Activated T-helper 9 cell treated with anti-CD3 and anti-CD28 coated beads, Interleukin-2, amount 50 U/mL, for 16 hours (primary cell): ENCODE results near the gene BSG.
"Not testable (repeated sequence)": the region's sequence is repeated elsewhere in the genome, so short reads cannot be mapped to it uniquely, and the experiment has no call there.

Experiments
- DNase-seq: peaks from one replicate; pipeline ENCODE4 v3.0.0-alpha.2; 2020; ENCODE audit warnings: low read depth

BSG gene

DNA sequence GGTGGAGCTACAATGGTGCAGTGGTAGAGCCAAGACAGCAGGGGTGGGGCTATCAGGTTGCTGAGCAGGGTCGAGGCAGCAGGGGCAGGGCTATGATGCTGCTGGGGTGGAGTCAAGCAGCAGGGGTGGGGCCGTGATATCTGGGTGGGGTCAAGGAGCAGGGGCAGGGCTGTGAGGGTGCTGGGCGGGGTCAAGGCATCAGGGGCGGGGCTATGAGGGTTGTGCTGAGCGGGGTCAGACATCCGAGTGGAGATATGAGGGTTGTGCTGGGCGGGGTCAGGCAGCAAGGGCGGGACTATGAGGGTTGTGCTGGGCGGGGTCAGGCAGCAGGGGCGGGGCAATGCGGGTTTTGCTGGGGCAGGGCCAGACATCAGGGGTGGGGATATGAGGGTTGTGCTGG lies 32.0 kb downstream of the BSG start:
- no peak for DNase-seq

DNA sequence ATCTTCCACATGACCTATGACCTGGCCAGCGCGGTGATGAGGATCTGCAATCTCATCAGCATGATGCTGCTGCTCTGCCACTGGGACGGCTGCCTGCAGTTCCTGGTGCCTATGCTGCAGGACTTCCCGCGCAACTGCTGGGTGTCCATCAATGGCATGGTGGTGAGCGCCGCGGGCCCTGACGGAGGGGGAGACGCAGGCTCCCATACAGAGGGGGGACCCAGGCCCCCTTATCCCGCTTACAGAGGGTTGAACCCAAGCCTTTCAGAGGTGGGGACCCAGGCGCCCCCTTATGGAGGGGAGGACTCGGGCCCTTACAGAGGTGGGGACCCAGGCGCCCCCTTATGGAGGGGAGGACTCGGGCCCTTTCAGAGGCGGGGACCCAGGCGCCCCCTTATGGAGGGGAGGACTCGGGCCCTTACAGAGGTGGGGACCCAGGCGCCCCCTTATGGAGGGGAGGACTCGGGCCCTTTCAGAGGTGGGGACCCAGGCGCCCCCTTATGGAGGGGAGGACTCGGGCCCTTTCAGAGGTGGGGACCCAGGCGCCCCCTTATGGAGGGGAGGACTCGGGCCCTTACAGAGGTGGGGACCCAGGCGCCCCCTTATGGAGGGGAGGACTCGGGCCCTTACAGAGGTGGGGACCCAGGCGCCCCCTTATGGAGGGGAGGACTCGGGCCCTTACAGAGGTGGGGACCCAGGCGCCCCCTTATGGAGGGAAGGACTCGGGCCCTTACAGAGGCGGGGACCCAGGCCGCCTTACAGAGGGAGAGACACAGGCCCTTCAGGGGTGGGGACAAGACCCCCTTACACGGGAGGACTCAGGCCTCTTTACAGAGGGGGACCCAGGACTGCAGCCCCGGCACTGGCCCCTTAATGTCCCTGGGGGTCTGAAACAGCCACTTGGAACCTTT lies 32.9 kb downstream of the BSG start:
- DNase-seq = not testable (repeated sequence)

DNA sequence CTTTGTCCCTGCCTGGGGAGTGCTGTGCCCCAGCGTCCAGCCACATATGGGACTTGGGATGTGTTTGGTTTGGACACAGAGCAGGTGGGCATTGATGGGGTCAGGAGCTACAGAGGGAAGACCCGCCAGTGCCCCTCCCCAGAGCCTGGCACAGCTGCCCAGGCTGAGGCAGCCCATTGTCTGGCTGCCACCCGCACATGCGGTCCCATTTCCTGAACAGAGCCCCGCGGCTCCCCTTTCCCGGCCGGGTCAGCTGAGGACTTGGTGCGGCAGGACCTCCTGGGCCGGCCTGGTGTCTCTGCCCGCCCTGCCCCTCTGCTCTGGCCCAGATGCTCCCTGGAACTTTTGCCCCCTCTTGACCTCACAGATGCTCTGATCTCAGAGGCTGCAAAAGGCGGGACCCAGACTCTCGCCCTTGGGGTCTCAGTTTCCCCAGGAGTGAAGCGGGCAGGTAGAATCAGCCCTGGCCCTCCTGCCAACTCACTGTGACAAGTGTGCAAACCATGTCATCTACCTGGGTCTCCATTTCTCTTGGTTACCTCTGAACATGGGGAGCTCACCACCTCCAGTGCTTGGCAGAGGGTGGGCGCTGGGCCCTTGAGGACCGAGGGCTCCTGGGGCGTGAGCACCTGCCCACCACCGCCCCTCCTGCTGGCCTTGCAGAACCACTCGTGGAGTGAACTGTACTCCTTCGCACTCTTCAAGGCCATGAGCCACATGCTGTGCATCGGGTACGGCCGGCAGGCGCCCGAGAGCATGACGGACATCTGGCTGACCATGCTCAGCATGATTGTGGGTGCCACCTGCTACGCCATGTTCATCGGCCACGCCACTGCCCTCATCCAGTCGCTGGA lies 35.1 kb downstream of the BSG start:
- DNase-seq = no peak

DNA sequence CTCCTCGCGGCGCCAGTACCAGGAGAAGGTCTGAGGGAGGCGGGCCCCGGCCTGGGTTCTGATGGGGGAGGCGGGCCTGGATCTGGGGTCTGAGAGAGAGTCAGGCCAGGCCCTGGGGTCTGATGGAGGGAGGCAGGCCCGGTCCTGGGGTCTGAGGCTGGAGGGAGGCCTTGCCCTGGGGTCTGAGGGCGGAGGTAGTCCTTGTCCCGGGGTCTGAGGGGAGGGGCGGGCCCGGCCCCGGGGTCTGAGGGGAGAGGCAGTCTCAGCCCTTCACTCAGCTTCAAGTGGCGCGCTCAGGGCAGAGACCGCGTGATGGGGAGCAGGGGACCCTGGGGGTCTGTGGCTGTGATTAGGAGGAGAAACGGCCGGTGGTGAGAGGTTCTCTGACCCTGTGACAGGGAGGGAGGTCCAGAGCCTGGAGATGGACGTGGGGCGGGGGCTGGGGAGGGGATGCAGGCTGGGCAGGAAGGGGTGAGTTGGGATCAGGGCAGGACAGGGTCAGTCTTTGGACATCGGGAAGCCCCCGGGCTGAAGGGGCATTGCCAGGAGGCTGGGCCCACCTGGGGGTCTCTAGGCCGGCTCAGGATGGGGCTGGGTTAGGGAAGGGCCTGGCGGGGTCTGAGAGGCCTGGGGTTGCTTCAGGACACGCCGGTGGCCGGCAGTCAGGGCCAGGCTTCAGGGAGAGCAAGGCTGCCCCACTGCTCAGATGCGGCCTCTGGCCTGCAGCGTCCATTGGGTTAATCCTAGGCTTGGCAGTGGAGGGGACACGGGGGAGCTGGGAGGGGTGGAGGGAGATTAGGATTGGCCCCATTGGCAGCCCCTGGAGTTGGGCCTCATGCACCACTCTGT lies 36.0 kb downstream of the BSG start:
- DNase-seq = no peak

DNA sequence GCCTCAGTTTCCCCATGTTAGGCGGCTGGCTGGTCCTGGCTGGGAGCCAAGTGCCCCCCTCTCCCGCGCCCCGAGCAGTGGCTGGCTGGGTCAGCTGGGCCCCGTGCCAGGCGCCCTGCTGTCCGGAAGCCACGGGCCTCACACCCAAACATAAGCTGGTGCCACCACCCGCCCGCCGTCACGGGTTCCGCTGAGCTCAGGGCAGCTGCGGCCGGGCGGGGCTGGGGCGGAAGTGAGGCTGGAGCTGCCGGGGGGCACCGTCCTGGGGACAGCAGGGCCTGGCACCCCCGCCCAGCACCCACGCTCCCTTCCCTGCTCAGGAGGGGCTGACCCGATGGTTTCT lies 36.6 kb downstream of the BSG start:
- no peak for DNase-seq

DNA sequence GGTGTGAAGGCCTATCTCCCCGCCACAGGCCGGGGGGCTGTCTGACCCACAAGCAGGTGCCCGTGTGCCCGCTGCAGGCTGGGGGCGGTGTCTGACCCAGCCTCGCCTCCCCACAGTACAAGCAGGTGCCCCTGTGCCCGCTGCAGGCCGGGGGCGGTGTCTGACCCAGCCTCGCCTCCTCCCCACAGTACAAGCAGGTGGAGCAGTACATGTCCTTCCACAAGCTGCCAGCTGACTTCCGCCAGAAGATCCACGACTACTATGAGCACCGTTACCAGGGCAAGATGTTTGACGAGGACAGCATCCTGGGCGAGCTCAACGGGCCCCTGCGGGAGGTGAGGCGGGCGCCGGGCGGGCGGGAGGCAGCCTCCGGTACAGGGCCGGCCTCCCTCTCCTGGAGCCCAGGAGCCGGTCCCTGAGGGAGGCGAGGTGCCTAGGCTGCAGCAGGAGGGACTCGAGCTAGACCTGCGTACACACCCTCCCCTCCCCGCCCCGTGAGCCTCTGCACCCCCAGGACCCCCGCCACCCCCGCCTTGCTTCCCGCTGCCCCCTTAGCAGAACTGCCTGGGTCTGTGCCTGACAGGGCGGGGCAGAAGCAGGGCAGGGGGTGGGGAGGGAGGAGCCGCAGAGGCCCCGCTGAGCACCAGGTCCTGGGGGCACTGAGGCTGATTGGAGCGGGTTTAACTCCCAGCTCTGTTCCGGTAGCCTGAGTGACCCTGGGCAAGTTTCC lies 37.8 kb downstream of the BSG start:
- no peak for DNase-seq

DNA sequence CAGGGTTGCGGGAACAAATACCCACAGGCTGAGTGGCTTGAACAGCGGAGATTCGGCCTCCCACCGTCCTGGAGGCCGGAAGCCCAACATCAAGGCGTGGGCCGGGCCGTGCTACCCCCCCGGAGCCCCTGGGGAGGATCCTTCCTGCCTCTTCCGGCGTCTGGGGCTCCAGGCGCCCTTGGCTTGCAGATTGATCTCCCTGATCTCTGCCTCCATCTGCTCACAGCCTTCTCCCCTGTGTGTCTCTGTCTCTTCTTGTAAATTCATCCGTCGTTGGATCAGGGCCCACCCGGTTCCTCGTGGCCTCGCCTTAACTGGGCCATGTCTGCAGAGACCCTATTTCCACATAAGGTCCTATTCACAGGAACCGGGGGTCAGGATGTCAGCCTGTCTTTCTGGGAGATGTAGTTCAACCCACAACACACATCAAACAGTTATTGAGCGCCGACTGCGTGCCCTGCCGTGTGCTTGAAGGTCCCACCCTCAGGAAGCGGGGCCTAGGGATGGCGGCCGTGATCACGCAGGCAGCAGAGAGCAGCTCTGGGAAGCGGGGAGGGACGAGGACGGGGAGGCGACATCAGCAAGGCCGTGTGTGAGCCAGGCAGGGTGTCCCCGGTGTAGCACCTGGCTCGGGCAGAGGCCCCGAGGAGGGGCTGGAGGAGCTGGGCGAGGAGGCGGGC lies 38.5 kb downstream of the BSG start:
- peak; percentile 44 for DNase-seq

DNA sequence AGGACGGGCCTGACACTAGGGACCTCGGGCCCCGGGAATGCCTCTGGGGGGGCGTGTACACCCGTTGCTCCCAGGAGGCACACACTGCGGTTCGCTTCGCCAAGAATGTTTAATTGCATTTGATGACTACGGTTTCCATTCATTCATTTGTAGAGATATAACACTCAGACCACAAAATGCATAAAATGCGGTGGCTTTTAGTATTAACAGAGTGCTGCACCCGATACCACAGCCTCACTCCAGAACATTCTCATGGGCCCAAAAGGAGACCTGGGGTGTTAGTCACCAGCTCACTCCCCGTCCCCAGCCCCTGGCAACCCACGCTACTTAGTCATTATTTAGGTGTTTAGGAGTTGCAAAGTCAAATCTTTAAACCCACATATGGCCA lies 39.1 kb downstream of the BSG start:
- DNase-seq = peak; percentile 68

DNA sequence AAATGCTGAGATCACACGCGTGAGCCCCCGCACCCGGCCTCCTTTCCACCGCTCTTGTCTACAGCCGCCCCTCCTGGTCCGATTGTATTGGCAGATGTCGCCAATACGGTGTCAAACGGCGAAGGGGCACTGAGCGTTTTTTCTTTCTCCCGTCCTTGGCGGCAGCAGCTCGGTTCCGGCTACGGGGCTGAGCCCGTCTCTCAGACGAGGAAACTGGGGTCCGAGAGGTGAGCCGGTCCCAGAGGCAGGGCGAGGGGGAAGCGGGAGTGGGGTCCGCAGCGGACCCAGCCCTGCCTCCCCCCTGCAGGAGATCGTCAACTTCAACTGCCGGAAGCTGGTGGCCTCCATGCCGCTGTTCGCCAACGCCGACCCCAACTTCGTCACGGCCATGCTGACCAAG lies 40.5 kb downstream of the BSG start:
- no peak for DNase-seq

DNA sequence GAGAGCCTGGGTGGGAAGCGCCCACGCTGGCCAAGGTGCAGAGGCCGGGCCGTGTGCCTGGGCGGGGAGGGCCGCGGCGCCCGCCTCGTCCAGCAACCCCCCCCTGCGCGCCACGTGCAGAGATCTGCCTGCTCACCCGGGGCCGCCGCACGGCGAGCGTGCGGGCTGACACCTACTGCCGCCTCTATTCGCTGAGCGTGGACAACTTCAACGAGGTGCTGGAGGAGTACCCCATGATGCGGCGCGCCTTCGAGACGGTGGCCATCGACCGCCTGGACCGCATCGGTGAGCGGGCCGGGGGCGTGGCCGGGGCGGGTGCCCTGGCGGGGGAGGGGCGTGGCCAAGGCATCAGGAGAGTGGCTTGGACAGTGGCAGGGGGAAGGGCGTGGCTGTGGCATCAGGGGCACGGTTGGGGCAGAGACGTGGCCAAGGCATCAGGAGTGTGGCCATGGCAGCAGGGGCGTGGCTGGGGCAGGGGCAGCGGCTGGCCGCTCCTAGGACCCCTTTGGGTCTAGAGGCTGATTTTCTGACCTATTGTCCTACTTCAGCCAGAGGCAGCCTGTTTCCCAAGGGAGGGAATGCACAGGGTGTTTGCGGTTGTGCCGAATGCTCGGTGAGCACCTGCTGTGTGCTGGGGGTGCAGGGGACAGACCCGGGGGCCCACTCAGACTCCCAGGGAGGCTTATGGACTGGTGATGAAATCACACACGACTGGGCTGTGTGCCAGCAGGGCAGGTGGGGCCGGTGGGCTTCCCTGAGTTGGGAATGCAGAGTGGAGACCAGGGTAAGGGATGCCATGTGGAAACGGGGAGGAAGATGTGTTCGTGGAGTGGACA lies 41.6 kb downstream of the BSG start:
- DNase-seq = no peak

DNA sequence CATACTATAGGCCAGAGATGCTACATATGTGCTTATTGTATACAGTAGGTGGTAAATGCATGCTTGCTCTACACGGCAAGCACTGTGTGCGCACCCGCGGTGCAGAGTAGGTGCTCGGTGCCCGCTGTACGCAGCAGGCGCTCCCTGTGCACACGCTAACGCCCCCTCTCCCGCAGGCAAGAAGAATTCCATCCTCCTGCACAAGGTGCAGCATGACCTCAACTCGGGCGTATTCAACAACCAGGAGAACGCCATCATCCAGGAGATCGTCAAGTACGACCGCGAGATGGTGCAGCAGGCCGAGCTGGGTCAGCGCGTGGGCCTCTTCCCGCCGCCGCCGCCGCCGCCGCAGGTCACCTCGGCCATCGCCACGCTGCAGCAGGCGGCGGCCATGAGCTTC lies 43.2 kb downstream of the BSG start:
- DNase-seq = no peak

DNA sequence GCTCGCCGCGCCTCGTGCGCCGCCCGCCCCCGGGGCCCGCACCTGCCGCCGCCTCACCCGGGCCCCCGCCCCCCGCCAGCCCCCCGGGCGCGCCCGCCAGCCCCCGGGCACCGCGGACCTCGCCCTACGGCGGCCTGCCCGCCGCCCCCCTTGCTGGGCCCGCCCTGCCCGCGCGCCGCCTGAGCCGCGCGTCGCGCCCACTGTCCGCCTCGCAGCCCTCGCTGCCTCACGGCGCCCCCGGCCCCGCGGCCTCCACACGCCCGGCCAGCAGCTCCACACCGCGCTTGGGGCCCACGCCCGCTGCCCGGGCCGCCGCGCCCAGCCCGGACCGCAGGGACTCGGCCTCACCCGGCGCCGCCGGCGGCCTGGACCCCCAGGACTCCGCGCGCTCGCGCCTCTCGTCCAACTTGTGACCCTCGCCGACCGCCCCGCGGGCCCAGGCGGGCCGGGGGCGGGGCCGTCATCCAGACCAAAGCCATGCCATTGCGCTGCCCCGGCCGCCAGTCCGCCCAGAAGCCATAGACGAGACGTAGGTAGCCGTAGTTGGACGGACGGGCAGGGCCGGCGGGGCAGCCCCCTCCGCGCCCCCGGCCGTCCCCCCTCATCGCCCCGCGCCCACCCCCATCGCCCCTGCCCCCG lies 43.8 kb downstream of the BSG start:
- DNase-seq = no peak

DNA sequence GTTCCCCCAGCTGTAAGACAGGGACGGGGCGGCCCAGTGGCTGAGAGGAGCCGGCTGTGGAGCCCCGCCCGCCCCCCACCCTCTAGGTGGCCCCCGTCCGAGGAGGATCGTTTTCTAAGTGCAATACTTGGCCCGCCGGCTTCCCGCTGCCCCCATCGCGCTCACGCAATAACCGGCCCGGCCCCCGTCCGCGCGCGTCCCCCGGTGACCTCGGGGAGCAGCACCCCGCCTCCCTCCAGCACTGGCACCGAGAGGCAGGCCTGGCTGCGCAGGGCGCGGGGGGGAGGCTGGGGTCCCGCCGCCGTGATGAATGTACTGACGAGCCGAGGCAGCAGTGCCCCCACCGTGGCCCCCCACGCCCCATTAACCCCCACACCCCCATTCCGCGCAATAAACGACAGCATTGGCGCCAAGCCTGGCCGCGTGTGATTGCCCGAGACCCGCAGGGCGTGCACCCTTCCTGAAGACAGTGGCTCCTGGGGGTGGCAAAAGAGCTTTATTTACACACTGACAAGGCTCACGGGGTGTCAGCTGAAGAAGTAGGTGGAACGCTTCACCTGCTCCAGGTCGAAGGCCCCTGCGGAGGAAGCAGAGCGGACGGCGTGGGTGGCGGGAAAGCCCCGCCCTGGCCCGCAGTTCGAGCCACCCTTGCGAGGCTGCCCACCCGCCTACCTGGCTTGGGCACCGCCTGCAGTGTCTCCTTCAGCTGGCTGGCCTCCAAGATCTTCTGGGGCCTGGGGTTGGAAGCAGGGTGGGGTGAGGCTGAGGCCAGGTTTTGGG lies 44.5 kb downstream of the BSG start:
- no peak for DNase-seq

DNA sequence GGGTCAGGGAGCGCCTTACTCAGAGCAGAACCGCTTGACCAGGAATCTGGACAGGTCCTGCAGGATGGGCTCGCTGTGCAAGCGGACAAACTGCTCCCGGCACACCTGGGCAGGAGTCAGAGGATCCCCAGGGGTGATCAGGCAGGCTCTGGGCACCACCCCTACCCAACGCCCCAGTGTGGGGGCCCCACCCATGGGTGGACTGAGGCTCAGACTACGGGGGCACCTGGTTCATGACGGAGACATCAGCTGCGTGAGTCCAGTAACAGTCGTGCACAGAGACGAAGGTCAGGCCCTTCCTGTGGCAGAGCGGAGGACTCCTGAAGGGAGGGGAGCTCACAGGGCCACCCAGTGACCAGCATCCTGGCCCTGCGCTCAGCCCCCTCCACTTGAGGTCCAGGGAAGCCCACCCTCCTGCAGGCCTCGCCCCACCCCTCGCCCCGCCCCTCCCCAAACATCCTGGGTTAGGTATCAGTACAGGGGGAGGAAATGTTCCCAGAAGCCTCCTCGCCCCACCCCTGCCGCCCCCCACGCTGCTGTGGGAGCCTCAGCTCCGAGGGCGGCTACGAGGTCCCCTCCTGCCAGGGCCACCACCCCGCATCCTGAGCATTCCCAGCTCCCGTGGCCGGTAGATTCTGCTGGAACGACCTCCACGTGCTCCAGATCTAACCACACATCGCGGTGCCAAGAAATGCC lies 45.3 kb downstream of the BSG start:
- DNase-seq = no peak

DNA sequence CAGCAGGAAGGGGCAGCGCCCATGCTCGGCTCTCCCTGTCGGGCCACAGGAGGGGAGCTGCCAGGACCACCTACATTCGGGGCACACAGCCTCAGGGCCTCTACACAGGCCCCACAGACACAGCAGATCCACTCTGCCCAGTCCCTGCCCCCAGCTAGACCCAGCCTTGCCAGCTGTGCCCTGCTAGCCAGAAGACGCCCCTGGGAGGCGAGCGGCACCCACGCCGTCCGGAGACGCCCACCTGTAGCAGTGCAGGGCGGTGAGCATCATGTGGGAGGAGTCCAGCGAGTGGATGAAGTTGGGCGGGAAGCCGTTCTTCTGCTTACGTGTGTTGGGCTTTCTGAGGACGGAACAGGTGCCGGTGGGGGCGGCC lies 45.8 kb downstream of the BSG start:
- no peak for DNase-seq

DNA sequence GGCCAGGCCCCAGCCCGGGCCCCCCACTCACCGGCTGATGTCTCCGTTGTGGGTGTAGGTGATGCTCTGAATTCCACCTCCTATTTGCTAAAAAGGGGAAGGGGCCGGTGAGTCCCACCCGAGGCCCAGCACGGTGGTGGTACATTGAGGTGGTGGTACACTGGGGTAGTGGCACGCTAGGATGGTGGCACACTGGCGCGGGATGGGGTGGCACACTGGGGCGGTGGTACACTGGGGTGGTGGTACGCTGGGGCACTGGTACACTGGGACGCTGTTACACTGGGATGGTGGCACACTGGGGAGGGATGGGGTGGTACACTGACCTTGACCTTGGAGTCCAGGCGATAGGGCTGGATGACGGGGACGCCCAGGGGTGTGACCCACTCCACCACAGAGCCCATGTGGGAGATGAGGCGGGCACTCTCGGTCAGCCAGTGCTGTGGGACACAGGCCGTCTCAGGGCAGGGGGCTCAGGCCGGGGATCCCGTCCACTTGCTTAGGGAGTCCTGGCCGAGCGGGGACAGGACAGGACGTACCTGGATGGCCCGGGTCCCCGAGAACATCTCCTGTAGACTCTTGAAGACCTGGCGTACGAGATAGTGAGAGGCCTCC lies 46.4 kb downstream of the BSG start:
- no peak for DNase-seq

DNA sequence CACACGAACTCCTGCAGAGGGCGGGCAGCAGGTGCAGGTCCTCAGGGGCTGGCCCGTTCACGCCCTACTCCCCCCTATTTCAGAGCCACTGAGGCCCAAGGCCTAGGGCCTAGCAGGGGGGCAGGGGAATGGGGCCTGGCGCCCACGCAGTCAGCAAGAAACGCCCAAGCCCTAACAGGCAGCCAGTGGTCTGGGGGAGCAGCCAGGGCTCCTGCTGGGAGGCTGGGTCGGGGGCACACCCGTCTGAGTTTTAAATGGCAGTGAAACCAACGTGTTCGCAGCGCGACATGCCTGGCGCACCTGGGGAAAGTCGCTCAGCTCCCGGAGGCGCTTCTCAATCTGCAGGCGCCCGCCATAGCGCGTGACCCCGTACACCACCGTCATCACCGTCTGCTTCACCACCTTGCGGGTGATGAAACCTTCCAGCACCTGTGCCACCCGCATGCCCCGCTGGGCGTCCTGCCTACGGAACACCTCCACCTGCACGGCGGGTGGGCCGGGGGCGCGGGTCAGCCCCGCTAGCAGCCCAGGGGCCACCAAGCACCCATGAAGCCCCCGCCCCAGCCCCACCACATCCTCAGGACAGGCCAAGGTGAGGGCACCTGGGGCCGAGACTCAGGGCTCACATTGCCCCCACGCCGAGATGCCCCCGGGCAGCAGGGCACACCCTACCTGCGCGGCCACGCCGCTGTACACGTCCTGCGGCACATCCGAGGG lies 47.0 kb downstream of the BSG start:
- no peak for DNase-seq
